IPS DF 6.9 (cell line): Measurements from ENCODE around the gene HCAR2.
"Not testable (repeated sequence)": the region's sequence is repeated elsewhere in the genome, so short reads cannot be mapped to it uniquely, and the experiment has no call there.

Experiments
- DNase-seq: peaks from one replicate; pipeline ENCODE4 v3.0.0-alpha.2; 2013; ENCODE audit warnings: low read depth, low spot score
- H3K27ac ChIP-seq: one replicate; pipeline ENCODE4 v1.5.1; 2013; ENCODE audit warnings: low read length, control low read depth
- H3K27me3 ChIP-seq: 2 replicates; pipeline ENCODE4 v1.6.1; 2013; ENCODE audit warnings: mild to moderate bottlenecking, low read length; ENCODE audit not compliant: control insufficient read depth, insufficient read depth
- H3K36me3 ChIP-seq: 2 replicates; pipeline ENCODE4 v1.6.1; 2013; ENCODE audit warnings: low read length; ENCODE audit not compliant: control insufficient read depth, insufficient read depth
- H3K4me1 ChIP-seq: 2 replicates; pipeline ENCODE4 v1.6.1; 2013; ENCODE audit warnings: low read length; ENCODE audit not compliant: control insufficient read depth, insufficient read depth
- H3K4me3 ChIP-seq: 2 replicates; pipeline ENCODE4 v1.5.1; 2013; ENCODE audit warnings: mild to moderate bottlenecking, low read length
- H3K9me3 ChIP-seq: 2 replicates; pipeline ENCODE4 v1.6.1; 2013; ENCODE audit warnings: low read length, inconsistent platforms; ENCODE audit not compliant: control insufficient read depth, insufficient read depth
- WGBS: extraction: QIAGEN DNeasy Blood & Tissue Kit; methylation state at CpG from one replicate; pipeline ENCODE4 v1.1.7; 2013; ENCODE audit warnings: mixed read lengths, missing lambda C conversion rate; ENCODE audit not compliant: insufficient read length, insufficient coverage; 5-methylcytosine and 5-hydroxymethylcytosine counted together

The HCAR2 gene

GRCh38 chr12:122661938-122662337 lies 41.2 kb downstream of the HCAR2 start:
- Histone ChIP-seq H3K36me3 (no peaks in the 10 kb centered on the region), H3K27me3 (no peaks in the 10 kb centered on the region), H3K9me3 (no peaks in the 10 kb centered on the region), H3K4me1 (no peaks in the 10 kb centered on the region), H3K27ac (no peak overlapping the region), H3K4me3 (no peak overlapping the region)
- no peak for DNase-seq
- no CpG with 5 or more reads among the region's 3 CpGs for WGBS

GRCh38 chr12:122661246-122661645 lies 41.9 kb downstream of the HCAR2 start:
- no CpG with 5 or more reads among the region's 16 CpGs for WGBS
- Histone ChIP-seq H3K9me3 (no peaks in the 10 kb centered on the region), H3K36me3 (no peaks in the 10 kb centered on the region), H3K4me1 (no peaks in the 10 kb centered on the region), H3K4me3 (no peak overlapping the region), H3K27me3 (no peaks in the 10 kb centered on the region), H3K27ac (no peak overlapping the region)
- no peak for DNase-seq

DNA sequence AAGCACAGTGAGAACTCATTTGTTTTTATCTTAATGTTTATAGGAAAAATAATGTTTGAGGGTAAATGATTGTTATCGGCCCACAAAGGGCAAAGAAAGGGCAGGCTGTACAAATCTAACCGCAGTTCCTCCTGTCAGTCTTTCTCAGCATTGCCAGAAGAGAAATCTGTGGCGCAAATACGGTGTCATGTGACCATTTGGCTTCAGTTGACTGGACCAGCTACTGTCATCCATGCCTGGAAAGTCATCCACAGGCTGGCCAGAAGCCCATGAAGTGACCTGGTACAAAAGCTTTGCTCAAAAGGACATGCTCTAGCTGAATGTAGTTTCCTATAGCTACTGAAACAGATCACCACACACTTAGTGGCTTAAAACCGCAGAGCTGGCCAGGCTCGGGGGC lies 43.6 kb downstream of the HCAR2 start:
- Histone ChIP-seq H3K9me3 (no peaks in the 10 kb centered on the region), H3K27me3 (no peaks in the 10 kb centered on the region), H3K27ac (no peak overlapping the region), H3K4me3 (no peak overlapping the region), H3K4me1 (no peaks in the 10 kb centered on the region), H3K36me3 (no peaks in the 10 kb centered on the region)
- no CpG with 5 or more reads among the region's 6 CpGs for WGBS
- DNase-seq: no peak

DNA sequence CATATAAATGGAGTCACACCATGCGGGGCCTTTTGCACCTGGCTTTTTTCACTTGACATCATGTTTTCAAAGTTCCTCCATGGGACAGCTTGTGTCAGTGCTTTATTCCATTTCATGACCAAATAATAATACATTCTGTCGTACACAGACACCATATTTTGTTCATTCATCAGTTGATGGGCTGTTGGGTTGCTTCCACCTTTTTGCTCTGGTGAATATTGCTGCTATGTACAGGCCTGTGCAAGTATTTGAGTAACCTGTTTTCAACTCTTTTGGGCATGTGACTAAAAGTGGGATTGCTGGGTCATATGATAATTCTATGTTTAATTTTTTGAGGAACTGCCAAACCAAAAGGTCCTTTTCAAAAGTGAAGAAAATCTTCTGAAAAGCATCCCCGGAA lies 46.9 kb downstream of the HCAR2 start:
- Histone ChIP-seq H3K27me3 (no peaks in the 10 kb centered on the region), H3K9me3 (no peaks in the 10 kb centered on the region), H3K4me1 (no peaks in the 10 kb centered on the region), H3K36me3 (no peaks in the 10 kb centered on the region), H3K4me3 (no peak overlapping the region), H3K27ac (no peak overlapping the region)
- no CpG with 5 or more reads among the region's 3 CpGs for WGBS
- no peak for DNase-seq

GRCh38 chr12:122653291-122653690 lies 49.9 kb downstream of the HCAR2 start:
- DNase-seq, H3K27ac ChIP-seq, H3K36me3 ChIP-seq, H3K9me3 ChIP-seq, H3K27me3 ChIP-seq, H3K4me3 ChIP-seq, H3K4me1 ChIP-seq: not testable (repeated sequence)
- WGBS: no CpG with 5 or more reads among the region's 8 CpGs

- Histone ChIP-seq H3K36me3 (no peaks in the 10 kb centered on the region), H3K9me3 (no peaks in the 10 kb centered on the region), H3K4me1 (no peaks in the 10 kb centered on the region), H3K27ac (no peak overlapping the region), H3K27me3 (no peaks in the 10 kb centered on the region), H3K4me3 (no peak overlapping the region)
- no peak for DNase-seq
- WGBS: no CpG with 5 or more reads among the region's 11 CpGs
These were observed 51.5 kb downstream of the HCAR2 start for GRCh38 chr12:122651520-122652224.
